Activated T-cell treated with anti-CD3 and anti-CD28 coated beads, Interleukin-2, amount 50 U/mL, for 24 hours (primary cell): ENCODE data around the gene RPL7A.
A peak's percentile ranks its signal among the peaks of the same experiment; 100 is the strongest.
"Not testable (repeated sequence)": the region's sequence is repeated elsewhere in the genome, so short reads cannot be mapped to it uniquely, and the experiment has no call there.

Source experiments
- DNase-seq: peaks from one replicate; pipeline ENCODE4 v3.0.0-alpha.2; 2020
- H3K27ac Mint-ChIP-seq: 2 replicates; pipeline ENCODE4 v1.8.0; 2020; ENCODE audit warnings: mild to moderate bottlenecking, mixed read lengths
- H3K27me3 Mint-ChIP-seq: 2 replicates; pipeline ENCODE4 v1.8.0; 2020; ENCODE audit warnings: mixed read lengths
- H3K36me3 Mint-ChIP-seq: 2 replicates; pipeline ENCODE4 v1.8.0; 2020; ENCODE audit warnings: low read depth, mixed read lengths
- H3K4me1 Mint-ChIP-seq: 2 replicates; pipeline ENCODE4 v1.8.0; 2020; ENCODE audit warnings: low read depth, mixed read lengths
- H3K4me3 Mint-ChIP-seq: 2 replicates; pipeline ENCODE4 v1.8.0; 2020; ENCODE audit warnings: mild to moderate bottlenecking, moderate library complexity, mixed read lengths
- H3K9me3 Mint-ChIP-seq: 2 replicates; pipeline ENCODE4 v1.8.0; 2020; ENCODE audit warnings: mixed read lengths

RPL7A gene

DNA sequence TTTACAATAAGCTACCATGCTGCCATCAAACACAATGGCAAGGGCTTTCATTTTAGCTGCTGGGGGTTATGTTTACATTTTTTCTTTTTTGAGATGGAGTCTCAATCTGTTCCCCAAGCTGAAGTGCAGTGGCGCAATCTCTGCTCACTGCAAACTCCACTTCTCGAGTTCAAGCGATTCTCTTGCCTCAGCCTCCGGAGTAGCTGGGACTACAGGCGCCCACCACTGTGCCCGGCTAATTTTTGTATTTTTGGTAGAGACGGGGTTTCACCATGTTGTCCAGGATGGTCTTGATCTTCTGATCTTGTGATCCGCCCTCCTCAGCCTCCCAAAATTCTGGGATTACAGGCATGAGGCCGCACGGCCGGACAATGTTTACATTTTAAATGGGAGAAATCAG lies 13.1 kb upstream of the RPL7A start:
- DNase-seq, H3K27me3 Mint-ChIP-seq, H3K9me3 Mint-ChIP-seq: not testable (repeated sequence)
- H3K4me3 Mint-ChIP-seq, result peak overlapping the region; percentile 98
- peak overlapping the region; percentile 97 for H3K27ac Mint-ChIP-seq
- peaks cover 54% of the 10 kb centered on the region for H3K4me1 Mint-ChIP-seq
- H3K36me3 Mint-ChIP-seq, result peaks cover 96% of the 10 kb centered on the region

DNA sequence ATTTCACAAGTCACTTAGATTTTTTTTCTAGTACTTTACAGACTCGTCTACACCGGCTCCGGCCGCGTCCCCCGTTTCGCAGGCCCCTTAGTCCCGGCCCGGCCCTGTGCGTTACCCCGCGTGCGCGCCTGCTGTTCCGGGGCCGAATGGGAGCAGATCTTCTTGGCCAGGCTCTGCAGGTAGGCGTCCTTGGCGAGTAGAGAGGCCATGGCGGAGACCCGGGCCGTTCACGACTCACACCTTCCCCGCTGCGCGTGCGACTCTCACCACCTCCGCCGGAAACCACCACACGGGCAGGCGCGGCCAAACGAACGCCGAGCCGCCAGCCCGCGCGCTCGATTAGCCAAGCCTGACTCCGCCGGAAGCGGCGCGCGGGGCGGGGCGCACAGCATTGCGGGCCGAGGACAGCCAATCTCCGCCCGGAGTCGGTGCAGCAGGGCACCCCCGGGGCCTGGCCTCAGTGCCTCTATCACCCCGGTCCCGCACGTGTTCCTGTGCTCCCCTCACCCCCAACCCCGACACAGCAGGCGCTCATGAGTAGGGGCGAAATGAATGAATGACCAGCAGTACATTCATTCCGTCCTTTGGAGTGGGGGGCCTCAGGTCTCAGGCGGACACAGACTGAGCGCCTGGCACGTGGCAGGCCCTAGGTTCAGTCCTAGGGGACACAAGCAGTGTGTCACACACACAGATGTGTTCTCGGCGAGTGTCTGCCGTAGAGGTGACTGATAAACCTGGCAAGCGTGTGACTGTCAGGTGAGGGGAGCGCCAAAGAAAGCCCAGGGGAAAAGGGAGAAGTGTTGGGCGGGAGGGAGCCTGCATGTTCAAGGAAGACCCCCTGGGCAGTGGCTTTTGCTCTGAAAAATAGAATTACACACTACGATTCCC lies 11.8 kb upstream of the RPL7A start, which contains the start of gene SURF6:
SURF6 (minus strand) TSS at position 265 of the 888 bp plus-strand sequence; CDS start at position 209, 56 bp downstream.
- peak within 1 kb of the TSS; percentile 98 for H3K4me3 Mint-ChIP-seq
- H3K4me1 Mint-ChIP-seq, result peaks cover 55% of the 10 kb centered on the region
- DNase-seq, result peak; percentile 97
- H3K27me3 Mint-ChIP-seq, result no peaks in the 10 kb centered on the region
- H3K27ac Mint-ChIP-seq, result peak within 1 kb of the TSS; percentile 97
- peaks cover 96% of the 10 kb centered on the region for H3K36me3 Mint-ChIP-seq
- no peaks in the 10 kb centered on the region for H3K9me3 Mint-ChIP-seq

DNA sequence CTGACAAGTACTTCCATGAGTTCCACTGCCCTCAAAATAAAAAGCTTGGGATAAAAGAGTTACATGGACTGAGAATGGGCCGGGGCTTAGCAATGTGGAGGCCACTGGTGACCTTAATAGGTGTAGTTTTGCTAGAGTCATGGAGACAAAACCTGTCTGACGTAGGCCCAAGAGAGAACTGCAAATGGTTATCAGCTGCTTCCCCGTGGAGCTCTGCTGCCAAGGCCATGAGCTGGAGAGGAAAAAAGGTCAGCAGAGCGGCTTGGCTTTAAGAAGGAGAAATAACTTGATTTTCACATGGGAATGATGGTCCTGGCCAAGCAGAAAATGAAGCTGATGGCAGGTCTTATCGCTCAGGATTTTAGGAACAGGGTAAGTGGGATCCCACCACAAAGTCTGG lies 8.4 kb upstream of the RPL7A start:
- Mint-ChIP-seq H3K27ac (peak overlapping the region; percentile 79), H3K27me3 (no peaks in the 10 kb centered on the region), H3K9me3 (no peaks in the 10 kb centered on the region), H3K4me1 (peaks cover 40% of the 10 kb centered on the region), H3K4me3 (no peak overlapping the region), H3K36me3 (peaks cover 96% of the 10 kb centered on the region)
- no peak for DNase-seq

DNA sequence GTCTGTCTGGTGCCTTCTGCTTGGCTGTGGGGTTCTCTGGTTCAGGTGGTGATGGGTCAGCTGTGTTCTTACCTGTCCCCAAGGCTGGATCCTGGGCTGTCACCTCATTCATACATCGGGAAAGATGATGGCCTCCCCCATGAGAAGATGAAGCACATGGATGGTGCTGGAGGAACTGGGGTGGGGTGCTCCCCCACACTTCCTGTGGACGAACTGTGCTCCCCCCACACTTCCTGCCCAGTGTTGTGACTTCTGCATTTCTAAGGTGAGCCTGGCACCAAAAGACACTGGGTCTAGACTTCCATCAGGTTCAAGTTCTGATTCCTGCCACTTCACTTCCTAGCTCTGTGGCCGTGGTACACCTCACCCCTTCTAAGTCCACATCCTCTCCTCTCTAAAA lies 7.8 kb upstream of the RPL7A start:
- peak overlapping the region; percentile 79 for H3K27ac Mint-ChIP-seq
- no peak overlapping the region for H3K4me3 Mint-ChIP-seq
- H3K4me1 Mint-ChIP-seq, result peaks cover 35% of the 10 kb centered on the region
- peaks cover 96% of the 10 kb centered on the region for H3K36me3 Mint-ChIP-seq
- H3K27me3 Mint-ChIP-seq, result no peaks in the 10 kb centered on the region
- DNase-seq, result no peak
- no peaks in the 10 kb centered on the region for H3K9me3 Mint-ChIP-seq

GRCh38 chr9:133340916-133341315 lies 7.1 kb upstream of the RPL7A start:
- no peak overlapping the region for H3K4me3 Mint-ChIP-seq
- H3K27me3 Mint-ChIP-seq, result no peaks in the 10 kb centered on the region
- DNase-seq, result no peak
- H3K4me1 Mint-ChIP-seq, result peaks cover 33% of the 10 kb centered on the region
- no peaks in the 10 kb centered on the region for H3K9me3 Mint-ChIP-seq
- peaks cover 96% of the 10 kb centered on the region for H3K36me3 Mint-ChIP-seq
- H3K27ac Mint-ChIP-seq, result peak overlapping the region; percentile 79

- H3K4me1 Mint-ChIP-seq, result peaks cover 34% of the 10 kb centered on the region
- H3K4me3 Mint-ChIP-seq, result no peak overlapping the region
- no peaks in the 10 kb centered on the region for H3K27me3 Mint-ChIP-seq
- no peaks in the 10 kb centered on the region for H3K9me3 Mint-ChIP-seq
- H3K36me3 Mint-ChIP-seq, result peaks cover 96% of the 10 kb centered on the region
- peak overlapping the region; percentile 79 for H3K27ac Mint-ChIP-seq
- DNase-seq, result no peak
Observed at GRCh38 chr9:133341369-133342068, 6.5 kb upstream of the RPL7A start.

DNA sequence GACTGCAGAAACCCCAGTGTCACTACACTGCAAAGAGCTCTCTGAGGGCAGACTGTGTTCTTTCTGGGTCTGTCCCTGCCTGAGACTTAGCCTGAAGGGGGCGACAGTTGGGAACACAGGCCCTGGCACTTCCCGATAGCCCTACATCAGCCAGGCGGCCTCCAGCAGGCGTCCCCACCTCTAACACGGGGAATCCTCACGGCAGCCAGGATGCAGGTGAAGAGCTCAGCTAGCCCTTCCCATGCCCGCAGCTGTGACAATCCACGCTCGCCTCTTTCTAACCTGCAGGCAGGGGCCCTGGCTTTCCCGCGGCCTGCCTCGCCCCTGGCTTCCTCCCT lies 6.0 kb upstream of the RPL7A start:
- no peak for DNase-seq
- H3K27ac Mint-ChIP-seq, result peak overlapping the region; percentile 56

GRCh38 chr9:133342570-133342969 lies 5.4 kb upstream of the RPL7A start:
- no peaks in the 10 kb centered on the region for H3K27me3 Mint-ChIP-seq
- peaks cover 93% of the 10 kb centered on the region for H3K36me3 Mint-ChIP-seq
- no peak overlapping the region for H3K27ac Mint-ChIP-seq
- no peaks in the 10 kb centered on the region for H3K9me3 Mint-ChIP-seq
- no peak overlapping the region for H3K4me3 Mint-ChIP-seq
- peaks cover 31% of the 10 kb centered on the region for H3K4me1 Mint-ChIP-seq
- DNase-seq, result peak; percentile 37

More for the DNA sequence above, 6.0 kb upstream of the RPL7A start:
- peaks cover 96% of the 10 kb centered on the region for H3K36me3 Mint-ChIP-seq
- H3K4me1 Mint-ChIP-seq, result peaks cover 34% of the 10 kb centered on the region
- H3K4me3 Mint-ChIP-seq, result no peak overlapping the region
- no peaks in the 10 kb centered on the region for H3K9me3 Mint-ChIP-seq
- H3K27me3 Mint-ChIP-seq, result no peaks in the 10 kb centered on the region

- Mint-ChIP-seq H3K27ac (no peak overlapping the region), H3K9me3 (no peaks in the 10 kb centered on the region), H3K4me3 (no peak overlapping the region), H3K36me3 (peaks cover 94% of the 10 kb centered on the region), H3K27me3 (no peaks in the 10 kb centered on the region), H3K4me1 (peaks cover 29% of the 10 kb centered on the region)
- no peak for DNase-seq
Observed at GRCh38 chr9:133344071-133344470, 3.9 kb upstream of the RPL7A start.

- H3K4me3 Mint-ChIP-seq, result no peak overlapping the region
- no peak overlapping the region for H3K27ac Mint-ChIP-seq
- H3K36me3 Mint-ChIP-seq, result peaks cover 94% of the 10 kb centered on the region
- H3K4me1 Mint-ChIP-seq, result peaks cover 37% of the 10 kb centered on the region
- H3K9me3 Mint-ChIP-seq, result no peaks in the 10 kb centered on the region
- no peak for DNase-seq
- H3K27me3 Mint-ChIP-seq, result no peaks in the 10 kb centered on the region
Observed at GRCh38 chr9:133344979-133345378, 3.0 kb upstream of the RPL7A start.

DNA sequence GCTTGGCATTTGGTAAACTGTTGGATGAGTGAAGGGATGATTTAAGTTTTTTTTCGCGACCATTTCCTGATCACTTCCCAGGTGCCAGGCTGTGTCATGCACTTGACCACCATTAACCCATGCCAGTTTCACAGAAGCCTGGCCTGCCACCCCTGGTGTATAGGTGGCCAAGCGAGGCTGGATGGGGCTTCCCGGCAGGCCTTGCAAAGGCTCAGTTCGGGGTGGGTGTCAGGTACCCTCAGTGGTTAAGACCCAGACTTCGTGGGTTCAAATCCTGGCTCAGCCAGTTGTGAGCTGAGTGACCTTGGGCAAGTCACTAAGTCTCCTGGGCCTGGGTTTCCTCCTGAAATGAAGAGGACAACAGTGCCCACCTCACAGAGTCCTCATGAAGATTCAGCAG lies 2.4 kb upstream of the RPL7A start:
- peak overlapping the region; percentile 33 for H3K27ac Mint-ChIP-seq
- peaks cover 94% of the 10 kb centered on the region for H3K36me3 Mint-ChIP-seq
- no peak overlapping the region for H3K4me3 Mint-ChIP-seq
- H3K4me1 Mint-ChIP-seq, result peaks cover 40% of the 10 kb centered on the region
- H3K9me3 Mint-ChIP-seq, result no peaks in the 10 kb centered on the region
- H3K27me3 Mint-ChIP-seq, result no peaks in the 10 kb centered on the region
- no peak for DNase-seq

DNA sequence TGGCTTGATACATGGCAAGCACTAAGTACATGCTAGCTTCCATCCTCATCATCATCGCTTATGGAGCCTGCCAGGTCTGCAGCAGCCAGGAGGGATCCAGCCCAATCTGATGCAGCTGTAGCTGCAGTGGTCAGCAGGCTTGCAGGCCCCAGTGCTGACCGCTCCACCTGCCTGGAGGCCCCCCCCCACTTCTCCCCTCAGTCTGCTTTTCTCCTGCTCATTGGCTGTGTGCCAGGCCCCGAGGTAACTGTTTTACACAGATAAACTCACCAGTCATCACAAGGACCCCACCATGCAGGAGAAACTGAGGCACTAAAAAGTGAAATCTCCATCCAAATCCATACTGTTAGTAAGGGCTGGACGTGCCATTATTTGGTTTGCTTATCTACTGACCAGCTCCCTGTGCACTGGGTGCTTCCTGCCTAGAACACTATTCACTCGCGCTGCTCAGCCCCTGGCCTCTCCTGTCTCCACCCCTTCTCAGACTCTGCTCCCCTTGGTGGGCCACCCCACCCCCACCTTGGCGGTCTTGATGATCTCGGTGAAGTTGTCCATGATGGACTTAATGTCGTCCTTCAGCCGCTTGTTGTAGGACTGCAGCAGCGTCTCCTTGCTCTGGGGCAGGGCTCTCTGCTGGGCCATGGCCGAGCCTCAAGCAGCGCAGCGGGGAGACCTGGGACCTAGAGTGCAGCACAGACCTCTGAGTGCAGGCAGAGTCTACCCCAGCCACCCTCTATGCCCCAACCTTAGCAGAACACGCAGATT lies 1.8 kb upstream of the RPL7A start:
- Mint-ChIP-seq H3K27me3 (no peaks in the 10 kb centered on the region), H3K4me1 (peaks cover 39% of the 10 kb centered on the region), H3K4me3 (peak overlapping the region; percentile 98), H3K36me3 (peaks cover 94% of the 10 kb centered on the region), H3K9me3 (no peaks in the 10 kb centered on the region), H3K27ac (peak overlapping the region; percentile 92)
- DNase-seq, result no peak

DNA sequence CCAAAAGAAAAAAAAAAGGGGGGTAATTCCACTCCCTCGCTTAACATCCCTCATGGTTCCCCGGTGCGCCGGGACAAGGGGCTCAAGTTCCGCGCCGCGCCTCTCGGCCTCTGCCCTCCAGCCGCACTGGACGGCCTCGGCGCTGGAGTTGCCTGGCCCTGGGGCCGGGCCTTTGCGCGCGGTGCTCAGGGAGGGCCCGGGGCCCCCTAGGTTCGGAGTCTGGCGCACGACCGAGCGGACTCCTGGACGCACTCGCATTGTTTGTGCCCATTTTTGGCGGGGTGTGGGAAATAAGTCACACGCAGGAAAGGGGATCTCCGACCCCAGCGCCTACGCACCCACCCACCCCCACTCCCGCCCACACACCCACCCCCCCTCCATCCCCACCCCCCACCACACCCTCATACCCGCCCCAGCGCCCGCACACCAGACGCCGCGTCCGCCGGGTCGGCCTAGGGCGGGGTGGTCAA lies 468 bp upstream of the RPL7A start:
- Mint-ChIP-seq H3K27ac (peak overlapping the region; percentile 99), H3K36me3 (peaks cover 94% of the 10 kb centered on the region), H3K4me1 (peaks cover 45% of the 10 kb centered on the region), H3K27me3 (no peaks in the 10 kb centered on the region), H3K4me3 (peak overlapping the region; percentile 98), H3K9me3 (no peaks in the 10 kb centered on the region)
- no peak for DNase-seq
